Measurements from ENCODE around the gene TNFSF13B.
A peak's percentile ranks its signal among the peaks of the same experiment; 100 is the strongest.

Gene TNFSF13B, protein sequence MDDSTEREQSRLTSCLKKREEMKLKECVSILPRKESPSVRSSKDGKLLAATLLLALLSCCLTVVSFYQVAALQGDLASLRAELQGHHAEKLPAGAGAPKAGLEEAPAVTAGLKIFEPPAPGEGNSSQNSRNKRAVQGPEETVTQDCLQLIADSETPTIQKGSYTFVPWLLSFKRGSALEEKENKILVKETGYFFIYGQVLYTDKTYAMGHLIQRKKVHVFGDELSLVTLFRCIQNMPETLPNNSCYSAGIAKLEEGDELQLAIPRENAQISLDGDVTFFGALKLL

DNA sequence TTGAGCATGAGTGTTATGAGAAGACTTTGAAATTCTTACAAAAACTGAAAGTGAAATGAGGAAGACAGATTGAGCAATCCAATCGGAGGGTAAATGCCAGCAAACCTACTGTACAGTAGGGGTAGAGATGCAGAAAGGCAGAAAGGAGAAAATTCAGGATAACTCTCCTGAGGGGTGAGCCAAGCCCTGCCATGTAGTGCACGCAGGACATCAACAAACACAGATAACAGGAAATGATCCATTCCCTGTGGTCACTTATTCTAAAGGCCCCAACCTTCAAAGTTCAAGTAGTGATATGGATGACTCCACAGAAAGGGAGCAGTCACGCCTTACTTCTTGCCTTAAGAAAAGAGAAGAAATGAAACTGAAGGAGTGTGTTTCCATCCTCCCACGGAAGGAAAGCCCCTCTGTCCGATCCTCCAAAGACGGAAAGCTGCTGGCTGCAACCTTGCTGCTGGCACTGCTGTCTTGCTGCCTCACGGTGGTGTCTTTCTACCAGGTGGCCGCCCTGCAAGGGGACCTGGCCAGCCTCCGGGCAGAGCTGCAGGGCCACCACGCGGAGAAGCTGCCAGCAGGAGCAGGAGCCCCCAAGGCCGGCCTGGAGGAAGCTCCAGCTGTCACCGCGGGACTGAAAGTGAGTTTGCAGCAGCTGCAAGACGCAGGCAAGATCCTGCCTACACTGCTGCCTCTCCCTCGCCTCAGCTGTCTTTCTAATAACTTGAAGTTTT, at the start of gene TNFSF13B:
TSS of gene TNFSF13B (plus strand) at position 118 of the 728 bp plus-strand sequence. CDS start at position 296, 178 bp downstream.
- no peak within 1 kb of the TSS; the same call in 1 of the 2 replicates for H3K4me3 ChIP-seq (replicated peaks; ENCODE audit: low read depth, low read length)

DNA sequence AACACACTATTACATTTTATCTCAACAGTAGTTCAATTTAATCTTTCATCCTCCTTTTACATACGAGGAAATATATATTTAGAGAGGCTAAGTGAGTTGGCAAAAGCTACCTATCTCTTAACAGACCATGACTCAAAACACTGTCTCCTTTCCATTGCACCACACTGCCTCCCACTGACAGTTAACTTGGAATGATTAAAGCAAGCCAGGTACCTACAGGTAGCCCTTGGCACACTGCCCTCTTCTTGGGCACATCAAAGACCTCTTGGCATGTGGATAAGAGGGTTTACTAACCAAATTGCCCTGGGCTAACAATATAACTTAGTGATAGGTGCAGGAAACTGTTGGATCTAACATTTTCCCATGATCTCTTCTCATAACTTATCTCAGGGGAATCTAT, 49.5 kb upstream of the TNFSF13B start:
- no peak for DNase-seq (ENCODE audit: extremely low read depth, low read depth)
- TF ChIP-seq, protein P1, sequence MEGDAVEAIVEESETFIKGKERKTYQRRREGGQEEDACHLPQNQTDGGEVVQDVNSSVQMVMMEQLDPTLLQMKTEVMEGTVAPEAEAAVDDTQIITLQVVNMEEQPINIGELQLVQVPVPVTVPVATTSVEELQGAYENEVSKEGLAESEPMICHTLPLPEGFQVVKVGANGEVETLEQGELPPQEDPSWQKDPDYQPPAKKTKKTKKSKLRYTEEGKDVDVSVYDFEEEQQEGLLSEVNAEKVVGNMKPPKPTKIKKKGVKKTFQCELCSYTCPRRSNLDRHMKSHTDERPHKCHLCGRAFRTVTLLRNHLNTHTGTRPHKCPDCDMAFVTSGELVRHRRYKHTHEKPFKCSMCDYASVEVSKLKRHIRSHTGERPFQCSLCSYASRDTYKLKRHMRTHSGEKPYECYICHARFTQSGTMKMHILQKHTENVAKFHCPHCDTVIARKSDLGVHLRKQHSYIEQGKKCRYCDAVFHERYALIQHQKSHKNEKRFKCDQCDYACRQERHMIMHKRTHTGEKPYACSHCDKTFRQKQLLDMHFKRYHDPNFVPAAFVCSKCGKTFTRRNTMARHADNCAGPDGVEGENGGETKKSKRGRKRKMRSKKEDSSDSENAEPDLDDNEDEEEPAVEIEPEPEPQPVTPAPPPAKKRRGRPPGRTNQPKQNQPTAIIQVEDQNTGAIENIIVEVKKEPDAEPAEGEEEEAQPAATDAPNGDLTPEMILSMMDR (IDR thresholded peaks at IDR 0.05; ENCODE audit: low read depth, low read length, missing control alignments): no peak
- H3K4me3 ChIP-seq (replicated peaks; ENCODE audit: low read depth, low read length): peak overlapping the region; percentile 86; the same call in 1 of the 2 replicates

More for the DNA sequence above, at the start of gene TNFSF13B:
- no peak for DNase-seq (ENCODE audit: extremely low read depth, low read depth)
- TF ChIP-seq, protein P1 (IDR thresholded peaks at IDR 0.05; ENCODE audit: low read depth, low read length, missing control alignments): no peak

DNA sequence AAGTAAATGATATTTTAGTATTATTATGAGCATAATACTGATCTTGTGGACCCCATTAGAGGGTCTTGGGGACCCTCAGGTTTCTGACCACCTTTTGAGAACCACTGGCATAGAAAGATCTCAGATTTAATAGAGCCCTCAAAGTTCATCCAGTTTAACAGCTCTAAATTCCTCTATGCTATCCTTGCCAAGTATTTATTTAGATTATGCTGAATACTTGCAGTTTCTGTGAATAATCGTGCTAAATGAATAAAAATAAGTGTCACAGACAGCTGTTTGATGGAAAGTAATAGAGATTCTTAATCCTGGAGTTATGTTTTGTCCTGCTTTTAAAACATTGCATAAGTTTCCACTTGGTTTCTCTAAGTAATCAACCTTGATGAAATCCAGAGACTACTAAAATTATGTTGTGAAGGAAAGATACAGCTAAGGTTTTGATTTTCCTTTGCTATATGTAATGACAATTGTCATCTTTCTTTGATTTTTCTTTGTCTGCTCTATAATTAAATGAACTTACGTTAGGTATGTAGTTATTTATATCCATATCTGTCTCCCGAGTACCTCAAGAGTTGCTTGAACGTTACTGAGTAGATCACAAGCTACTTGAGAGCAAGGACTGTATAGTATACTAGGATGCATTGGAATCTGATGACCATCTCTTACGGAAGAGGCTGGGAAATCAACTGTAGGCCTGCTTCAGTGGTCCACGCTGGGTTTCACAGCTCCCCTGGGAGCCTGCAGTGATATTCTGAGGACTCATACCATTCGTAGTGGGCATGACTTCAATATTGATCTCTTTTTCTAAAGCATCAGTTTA, 45.6 kb upstream of the TNFSF13B start:
- TF ChIP-seq, protein P1 (IDR thresholded peaks at IDR 0.05; ENCODE audit: low read depth, low read length, missing control alignments): no peak

DNA sequence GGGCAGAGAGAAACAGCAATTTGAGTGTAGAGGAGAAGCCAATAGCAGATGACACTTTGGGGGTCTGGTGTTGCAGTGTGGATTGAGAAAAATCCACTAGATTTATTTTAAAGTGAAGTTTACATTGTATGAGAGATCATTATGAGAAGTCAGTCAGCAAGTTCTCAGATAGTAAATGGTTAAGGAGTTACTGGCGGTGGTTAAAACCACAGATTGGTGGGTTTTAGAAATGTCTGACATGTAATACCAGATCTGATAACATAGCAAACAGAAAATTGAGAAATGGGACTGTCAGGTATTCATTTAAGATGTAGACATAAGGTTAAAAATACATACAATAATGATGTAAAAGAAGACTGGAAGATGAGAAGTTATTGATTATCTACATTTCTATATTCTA, 44.1 kb upstream of the TNFSF13B start:
- TF ChIP-seq, protein P1 (IDR thresholded peaks at IDR 0.05; ENCODE audit: low read depth, low read length, missing control alignments): no peak
- DNase-seq (ENCODE audit: extremely low read depth, low read depth): no peak
- H3K4me3 ChIP-seq (replicated peaks; ENCODE audit: low read depth, low read length): no peak overlapping the region

More for the DNA sequence above, 45.6 kb upstream of the TNFSF13B start:
- no peak overlapping the region for H3K4me3 ChIP-seq (replicated peaks; ENCODE audit: low read depth, low read length)
- DNase-seq (ENCODE audit: extremely low read depth, low read depth): no peak

DNA sequence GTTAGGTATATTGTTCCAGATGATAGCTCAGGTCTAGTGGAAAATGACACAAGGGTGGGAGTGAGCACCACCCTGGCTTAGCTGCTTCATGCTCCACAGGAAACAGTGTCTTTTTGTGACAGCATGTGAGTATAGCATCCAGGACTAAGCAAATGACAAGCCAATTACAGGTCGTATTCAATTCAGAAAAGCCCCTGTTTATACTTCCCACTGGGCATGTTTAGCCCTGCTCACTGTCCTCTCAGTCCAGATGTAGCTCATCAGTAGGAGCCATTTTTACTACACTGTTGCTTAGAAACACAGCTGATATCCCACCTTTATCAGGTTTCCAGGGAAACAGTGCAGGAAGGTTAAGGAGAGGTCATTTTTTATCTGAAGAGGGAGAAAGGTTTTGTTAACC, 43.3 kb upstream of the TNFSF13B start:
- H3K4me3 ChIP-seq (replicated peaks; ENCODE audit: low read depth, low read length): no peak overlapping the region
- DNase-seq (ENCODE audit: extremely low read depth, low read depth): no peak
- TF ChIP-seq, protein P1 (IDR thresholded peaks at IDR 0.05; ENCODE audit: low read depth, low read length, missing control alignments): no peak

DNA sequence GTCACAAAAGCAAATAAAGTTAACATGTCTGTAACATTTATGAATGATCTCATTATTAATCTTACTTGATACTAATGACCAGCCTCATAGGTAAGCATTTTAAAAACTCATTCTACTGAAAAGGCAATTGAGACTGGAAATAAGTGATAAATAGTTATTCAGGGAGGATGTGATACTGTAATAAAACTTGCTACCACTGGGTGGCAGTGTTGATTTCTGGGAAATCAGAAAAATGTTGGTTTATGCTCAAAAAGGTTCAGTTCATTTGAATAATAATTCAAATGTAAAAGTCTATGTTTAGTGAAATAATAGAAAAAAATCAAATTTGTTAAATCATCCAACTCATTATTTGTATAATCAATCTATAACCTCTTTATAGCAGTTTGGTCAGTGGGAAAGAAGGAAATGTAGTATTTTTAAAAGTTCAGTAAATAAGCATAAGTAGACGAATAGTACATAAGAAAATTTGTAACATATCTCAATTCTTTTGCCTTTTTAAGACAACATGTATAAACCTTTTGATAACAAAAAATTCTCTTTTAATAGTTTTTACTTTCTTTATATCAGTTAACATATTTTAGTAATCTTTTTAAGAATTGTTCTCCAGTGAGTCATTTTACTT, 41.8 kb upstream of the TNFSF13B start:
- TF ChIP-seq, protein P1 (IDR thresholded peaks at IDR 0.05; ENCODE audit: low read depth, low read length, missing control alignments): peak; percentile 51
- H3K4me3 ChIP-seq (replicated peaks; ENCODE audit: low read depth, low read length): no peak overlapping the region
- DNase-seq (ENCODE audit: extremely low read depth, low read depth): peak; percentile 30
